Esophagus (tissue), 2 donors: ENCODE results near the gene STT3B. TPM values are rescaled to one million over a fixed set of nuclear protein-coding genes. Genes with fewer than 3 reads are reported as not detected.

Experiments
- H3K27ac ChIP-seq, 2 donors: one replicate each; pipeline ENCODE4 v1.5.1; 2013; ENCODE audit warnings: low read depth in 2 of 2, mild to moderate bottlenecking in 2 of 2, inconsistent platforms in 1 of 2, low read length in 1 of 2, moderate library complexity in 1 of 2
- H3K27me3 ChIP-seq, 2 donors: one replicate each; pipeline ENCODE4 v1.6.1; 2013; ENCODE audit warnings: low read length in 2 of 2, control low read depth in 1 of 2, mild to moderate bottlenecking in 1 of 2; ENCODE audit not compliant: insufficient read depth in 2 of 2, control insufficient read depth in 1 of 2
- H3K36me3 ChIP-seq, 2 donors: one replicate each; pipeline ENCODE4 v1.6.1; 2013; ENCODE audit warnings: low read length in 1 of 2; ENCODE audit not compliant: control insufficient read depth in 2 of 2, insufficient read depth in 2 of 2
- H3K4me1 ChIP-seq, 2 donors: one replicate each; pipeline ENCODE4 v1.6.1; 2013; ENCODE audit warnings: low read length in 1 of 2; ENCODE audit not compliant: control insufficient read depth in 2 of 2, insufficient read depth in 2 of 2
- H3K4me3 ChIP-seq, 2 donors: one replicate each; pipeline ENCODE4 v1.5.1; 2013; ENCODE audit warnings: low read length in 2 of 2, mild to moderate bottlenecking in 2 of 2, low read depth in 1 of 2, moderate library complexity in 1 of 2
- H3K9me3 ChIP-seq, 2 donors: one replicate each; pipeline ENCODE4 v1.6.1; 2013; ENCODE audit warnings: mild to moderate bottlenecking in 2 of 2, low read depth in 1 of 2, low read length in 1 of 2, moderate library complexity in 1 of 2; ENCODE audit not compliant: control insufficient read depth in 2 of 2, insufficient read depth in 1 of 2
- WGBS, 2 donors: extraction: QIAGEN DNeasy Blood & Tissue Kit; methylation state at CpG; one replicate each; pipeline ENCODE4 v1.1.7; 2013; 5-methylcytosine and 5-hydroxymethylcytosine counted together
- polyA plus RNA-seq, 2 donors: library from polyadenylated mRNA; stranded (reverse); fragments of 200-250 nt; gene quantifications; one replicate each; pipeline ENCODE4 v1.2.3, GENCODE V29; 2013
- donor health status: healthy with polysubstance abuse.
- donor health status: Bipolar disorder and iron deficiency.

Gene STT3B
- polyA plus RNA-seq, 2 donors = 31.1 to 38.4 TPM

- H3K27ac ChIP-seq = no peak overlapping the region
- H3K36me3 ChIP-seq = no peaks in the 10 kb centered on the region
- no peaks in the 10 kb centered on the region for H3K9me3 ChIP-seq
- H3K4me1 ChIP-seq = no peaks in the 10 kb centered on the region
- WGBS, 2 donors = 97 to 98% methylated on average over 1 of the region's 1 CpG
- H3K4me3 ChIP-seq = no peak overlapping the region
- H3K27me3 ChIP-seq = no peaks in the 10 kb centered on the region
Measured at GRCh38 chr3:31542246-31542645, 9.5 kb downstream of the STT3B start.

DNA sequence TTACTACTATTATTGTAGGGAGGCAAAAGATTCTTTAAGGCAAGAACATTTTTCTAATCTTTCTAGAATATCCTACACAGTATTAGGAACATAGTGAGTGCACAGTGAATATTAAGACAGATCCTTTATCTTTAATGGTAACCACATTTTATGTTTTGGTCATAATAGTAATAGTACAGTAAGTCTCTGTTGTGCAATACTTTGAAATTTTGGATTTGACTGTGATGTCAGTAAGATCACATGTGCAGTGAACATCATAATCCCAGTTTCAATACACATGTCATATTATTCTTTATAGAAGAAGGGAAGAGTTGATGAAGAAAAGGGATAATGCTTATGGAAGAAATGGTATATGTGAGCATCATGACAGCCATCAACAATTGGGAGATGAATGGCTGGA lies 10.7 kb downstream of the STT3B start:
- Histone ChIP-seq H3K9me3 (no peaks in the 10 kb centered on the region), H3K4me1 (no peaks in the 10 kb centered on the region)

DNA sequence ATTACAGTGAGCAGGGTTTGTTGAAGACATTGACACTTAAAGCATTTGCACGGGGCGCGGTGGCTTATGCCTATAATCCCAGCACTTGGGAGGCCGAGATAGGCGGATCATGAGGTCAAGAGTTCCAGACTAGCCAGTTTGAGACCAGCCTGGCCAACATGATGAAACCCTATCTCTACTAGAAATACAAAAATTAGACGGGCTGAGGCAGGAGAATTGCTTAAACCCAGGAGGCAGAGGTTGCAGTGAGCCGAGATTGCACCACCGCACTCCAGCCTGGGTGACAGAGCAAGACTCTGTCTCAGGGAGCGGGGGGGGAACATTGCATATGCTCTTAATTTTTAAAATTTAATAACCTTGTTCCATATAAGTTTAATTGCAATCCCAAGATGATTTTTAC lies 11.9 kb downstream of the STT3B start:
- no peaks in the 10 kb centered on the region for H3K4me1 ChIP-seq
- no peaks in the 10 kb centered on the region for H3K9me3 ChIP-seq
- H3K4me3 ChIP-seq = no peak overlapping the region
- H3K27me3 ChIP-seq = no peaks in the 10 kb centered on the region
- peak overlapping the region; percentile 8 to 13 for H3K27ac ChIP-seq
- H3K36me3 ChIP-seq = no peaks in the 10 kb centered on the region
- 61% methylated on average over 9 of the region's 9 CpGs for WGBS, 2 donors

More for the DNA sequence above, 10.7 kb downstream of the STT3B start:
- no peaks in the 10 kb centered on the region for H3K36me3 ChIP-seq
- H3K27ac ChIP-seq = no peak overlapping the region
- no peak overlapping the region for H3K4me3 ChIP-seq
- H3K27me3 ChIP-seq = no peaks in the 10 kb centered on the region

DNA sequence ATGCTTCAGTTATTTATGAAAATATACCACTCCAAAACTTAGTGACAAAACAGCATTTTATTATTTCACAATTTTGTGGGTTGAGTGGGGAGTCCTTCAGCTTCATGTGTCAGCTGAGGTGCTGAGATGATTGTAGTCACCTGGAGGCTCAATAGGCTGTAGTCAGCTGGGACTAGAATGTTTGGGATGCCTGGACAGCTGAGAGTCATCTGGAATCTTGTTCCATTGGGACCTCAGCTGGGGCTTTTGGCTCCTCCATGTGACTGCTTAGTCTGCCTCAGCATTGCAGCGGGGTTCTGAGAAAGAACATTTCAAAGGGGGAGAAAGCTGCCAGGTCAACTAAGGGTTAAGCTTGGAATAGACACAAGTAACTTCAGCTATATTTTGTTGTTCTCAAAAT lies 13.4 kb downstream of the STT3B start:
- Histone ChIP-seq H3K9me3 (no peaks in the 10 kb centered on the region), H3K4me1 (no peaks in the 10 kb centered on the region), H3K36me3 (no peaks in the 10 kb centered on the region), H3K27ac (no peak overlapping the region), H3K27me3 (no peaks in the 10 kb centered on the region), H3K4me3 (no peak overlapping the region)
- WGBS, 2 donors = 71 to 81% methylated on average over 1 of the region's 1 CpG

GRCh38 chr3:31546725-31547124 lies 14.0 kb downstream of the STT3B start:
- H3K4me3 ChIP-seq = no peak overlapping the region
- no peaks in the 10 kb centered on the region for H3K27me3 ChIP-seq
- 66 to 72% methylated on average over 1 of the region's 1 CpG for WGBS, 2 donors
- H3K36me3 ChIP-seq = no peaks in the 10 kb centered on the region
- H3K4me1 ChIP-seq = no peaks in the 10 kb centered on the region
- H3K9me3 ChIP-seq = no peaks in the 10 kb centered on the region
- H3K27ac ChIP-seq = no peak overlapping the region

DNA sequence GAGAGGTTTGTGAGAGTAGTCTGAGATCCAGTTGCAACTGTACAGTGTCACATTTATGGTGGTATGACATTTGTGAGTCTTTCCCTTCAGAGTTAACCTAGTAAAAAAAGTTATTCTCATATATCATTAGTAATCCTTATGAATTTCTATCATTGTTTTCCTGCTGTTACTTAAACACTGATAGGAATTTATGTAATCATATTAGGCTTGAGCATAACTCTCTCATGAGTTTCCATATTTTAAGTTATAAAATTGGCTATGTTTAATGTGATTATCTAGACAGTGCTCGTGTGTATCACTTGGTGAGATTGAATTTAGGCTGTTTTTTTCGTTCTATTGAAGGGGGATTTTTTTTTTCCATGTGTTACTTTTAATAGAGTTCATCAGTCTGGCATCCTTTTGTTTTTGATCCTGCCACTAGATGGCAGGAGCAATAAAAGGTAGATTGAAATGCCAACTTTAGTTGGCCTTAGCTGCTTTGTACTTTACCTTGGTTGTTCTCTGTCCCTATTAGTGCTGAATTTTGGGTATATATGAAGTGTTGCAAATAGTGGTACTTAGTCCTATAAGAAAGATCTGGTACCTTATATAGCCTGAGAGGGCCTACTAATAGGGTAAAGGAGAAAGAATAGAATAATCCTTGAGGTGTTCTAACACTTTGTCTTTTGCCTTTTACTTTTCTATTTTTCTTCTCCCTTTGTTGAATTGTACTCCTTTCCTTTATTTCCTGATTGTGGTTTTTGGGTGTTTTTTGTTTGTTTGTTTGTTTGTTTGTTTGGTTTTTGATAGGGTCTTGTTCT lies 17.9 kb downstream of the STT3B start:
- no peak overlapping the region for H3K27ac ChIP-seq

DNA sequence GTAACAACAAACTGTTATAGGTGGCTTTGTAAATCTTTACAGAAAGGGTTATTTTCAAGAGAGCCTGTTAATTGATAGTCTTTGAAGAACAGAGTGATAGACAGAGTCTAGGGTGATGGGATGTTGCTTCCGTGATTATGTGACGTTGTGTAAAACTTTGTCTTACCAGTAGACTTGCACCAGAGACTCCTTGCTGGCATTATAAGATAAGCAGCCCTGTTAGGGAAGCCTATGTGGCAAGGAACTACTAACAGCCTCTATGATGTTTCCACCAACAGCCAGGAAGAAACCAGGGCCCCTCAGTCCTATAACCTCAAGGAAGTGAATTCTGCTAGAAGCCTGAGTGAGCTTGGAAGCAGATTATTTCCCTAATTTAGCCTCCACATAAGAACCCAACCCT lies 18.9 kb downstream of the STT3B start:
- no peak overlapping the region for H3K27ac ChIP-seq
- H3K4me3 ChIP-seq = no peak overlapping the region
- no peaks in the 10 kb centered on the region for H3K4me1 ChIP-seq
- H3K9me3 ChIP-seq = no peaks in the 10 kb centered on the region
- no peaks in the 10 kb centered on the region for H3K27me3 ChIP-seq
- 94 to 98% methylated on average over 2 of the region's 2 CpGs for WGBS, 2 donors
- H3K36me3 ChIP-seq = no peaks in the 10 kb centered on the region

More for the DNA sequence above, 17.9 kb downstream of the STT3B start:
- no peaks in the 10 kb centered on the region for H3K9me3 ChIP-seq
- no peaks in the 10 kb centered on the region for H3K36me3 ChIP-seq
- no peaks in the 10 kb centered on the region for H3K4me1 ChIP-seq
- no peaks in the 10 kb centered on the region for H3K27me3 ChIP-seq
- 6 to 8% methylated on average over 2 of the region's 2 CpGs for whole genome bisulfite sequencing, 2 donors
- no peak overlapping the region for H3K4me3 ChIP-seq

GRCh38 chr3:31552103-31552502 lies 19.4 kb downstream of the STT3B start:
- Histone ChIP-seq H3K36me3 (no peaks in the 10 kb centered on the region), H3K27ac (no peak overlapping the region), H3K4me1 (no peaks in the 10 kb centered on the region), H3K4me3 (no peak overlapping the region), H3K9me3 (no peaks in the 10 kb centered on the region), H3K27me3 (no peaks in the 10 kb centered on the region)
- 93 to 100% methylated on average over 1 of the region's 1 CpG for WGBS, 2 donors

DNA sequence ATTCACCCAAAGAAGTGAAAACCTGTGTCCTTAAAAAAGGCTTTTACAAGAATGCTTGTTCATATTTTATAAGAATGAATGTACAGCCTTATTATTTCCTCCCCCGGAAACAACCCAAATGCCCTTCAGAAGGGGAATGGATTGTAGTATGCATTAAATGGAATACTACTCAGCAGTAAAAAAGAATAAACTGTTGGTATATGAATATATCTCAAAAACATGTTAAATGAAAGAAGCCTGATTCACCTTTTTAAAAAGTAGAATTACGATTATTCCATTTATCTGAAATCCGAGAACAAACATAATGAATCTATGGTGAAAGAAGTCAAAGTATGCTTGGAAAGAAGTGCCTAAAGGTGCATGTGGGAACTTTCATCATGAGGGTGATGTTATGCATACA lies 20.5 kb downstream of the STT3B start:
- H3K27ac ChIP-seq = no peak overlapping the region
- 97 to 98% methylated on average over 3 of the region's 3 CpGs for WGBS, 2 donors
- no peaks in the 10 kb centered on the region for H3K4me1 ChIP-seq
- no peak overlapping the region for H3K4me3 ChIP-seq
- H3K36me3 ChIP-seq = no peaks in the 10 kb centered on the region
- no peaks in the 10 kb centered on the region for H3K27me3 ChIP-seq
- H3K9me3 ChIP-seq = no peaks in the 10 kb centered on the region

DNA sequence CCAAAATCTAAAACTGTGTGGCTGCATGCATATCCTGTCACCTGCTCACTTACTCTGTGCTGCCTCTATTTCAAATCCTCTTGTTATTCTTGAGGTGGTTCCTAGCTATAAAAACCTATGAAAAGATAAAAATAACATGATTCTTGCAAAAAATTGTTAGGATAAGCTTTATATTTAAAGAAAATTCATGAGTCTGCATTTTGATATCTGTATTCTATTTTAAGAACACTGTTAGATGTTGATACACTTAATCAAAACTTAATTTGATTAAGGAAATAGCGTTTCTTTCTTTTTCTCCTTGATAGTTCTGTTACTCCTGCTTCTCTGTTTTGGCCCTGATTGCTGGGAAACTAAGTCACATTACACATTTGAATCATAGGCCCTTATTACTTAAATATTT lies 22.5 kb downstream of the STT3B start:
- no peaks in the 10 kb centered on the region for H3K27me3 ChIP-seq
- H3K9me3 ChIP-seq = no peaks in the 10 kb centered on the region
- H3K36me3 ChIP-seq = no peaks in the 10 kb centered on the region
- no peak overlapping the region for H3K4me3 ChIP-seq
- no peak overlapping the region for H3K27ac ChIP-seq
- H3K4me1 ChIP-seq = no peaks in the 10 kb centered on the region
- 78 to 79% methylated on average over 1 of the region's 1 CpG for WGBS, 2 donors
